Kidney capillary endothelial cell (primary cell): Measurements from ENCODE around the gene PRDM9.
"Not testable (repeated sequence)": the region's sequence is repeated elsewhere in the genome, so short reads cannot be mapped to it uniquely, and the experiment has no call there.

Experiments used
- DNase-seq: peaks from one replicate; pipeline ENCODE4 v3.0.0-alpha.2; 2018; ENCODE audit warnings: low spot score

PRDM9 gene

GRCh38 chr5:23527216-23527920 is 20.0 kb downstream of the PRDM9 start:
- not testable (repeated sequence) for DNase-seq

- no peak for DNase-seq
Measured at GRCh38 chr5:23528677-23529076, 21.3 kb downstream of the PRDM9 start.

- no peak for DNase-seq
Measured at GRCh38 chr5:23530571-23530970, 23.2 kb downstream of the PRDM9 start.

DNA sequence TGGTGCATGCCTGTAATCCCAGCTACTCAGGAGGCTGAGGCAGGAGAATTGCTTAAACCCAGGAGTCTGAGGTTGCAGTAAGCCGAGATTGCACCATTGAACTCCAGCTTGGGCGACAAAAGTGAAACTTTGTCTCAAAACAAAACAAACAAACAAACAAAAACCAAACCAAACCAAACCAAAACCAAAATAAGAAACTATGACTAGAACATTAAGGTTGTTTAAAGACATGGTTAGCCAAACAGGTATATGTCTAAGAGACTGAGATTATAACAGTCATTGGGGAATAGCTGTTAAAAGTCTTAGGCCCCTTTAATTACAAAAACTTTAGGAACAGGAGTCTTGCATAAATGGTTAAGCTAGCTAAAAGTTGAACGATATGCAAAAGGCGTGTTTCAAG is 63.6 kb downstream of the PRDM9 start:
- no peak for DNase-seq
